Sigmoid colon (tissue), 4 donors: ENCODE measurements around the gene CCDC71L.

Experiments used
- POLR2A ChIP-seq, 2 donors: fragments of 450-650 bp; IDR thresholded peaks; one replicate each; pipeline ENCODE4 v1.6.1; 2016; ENCODE audit warnings: antibody characterized with exemption in 2 of 2, mild to moderate bottlenecking in 2 of 2, moderate library complexity in 2 of 2
- POLR2AphosphoS5 ChIP-seq, 4 donors: sonication (generic); formaldehyde crosslinking; IDR thresholded peaks; one replicate each; pipeline ENCODE4 v1.6.1; 2017; ENCODE audit warnings: antibody characterized with exemption in 4 of 4
- TF ChIP-seq, protein P1 (sequence below), 4 experiments: fragments of 450-650 bp in 3 of 4; fragments of 200-600 bp in 1 of 4; IDR thresholded peaks; one replicate each; pipeline ENCODE4 v1.5.1; 2016 to 2019; ENCODE audit warnings: antibody characterized with exemption in 4 of 4, mild to moderate bottlenecking in 3 of 4, moderate library complexity in 2 of 4

DNA sequence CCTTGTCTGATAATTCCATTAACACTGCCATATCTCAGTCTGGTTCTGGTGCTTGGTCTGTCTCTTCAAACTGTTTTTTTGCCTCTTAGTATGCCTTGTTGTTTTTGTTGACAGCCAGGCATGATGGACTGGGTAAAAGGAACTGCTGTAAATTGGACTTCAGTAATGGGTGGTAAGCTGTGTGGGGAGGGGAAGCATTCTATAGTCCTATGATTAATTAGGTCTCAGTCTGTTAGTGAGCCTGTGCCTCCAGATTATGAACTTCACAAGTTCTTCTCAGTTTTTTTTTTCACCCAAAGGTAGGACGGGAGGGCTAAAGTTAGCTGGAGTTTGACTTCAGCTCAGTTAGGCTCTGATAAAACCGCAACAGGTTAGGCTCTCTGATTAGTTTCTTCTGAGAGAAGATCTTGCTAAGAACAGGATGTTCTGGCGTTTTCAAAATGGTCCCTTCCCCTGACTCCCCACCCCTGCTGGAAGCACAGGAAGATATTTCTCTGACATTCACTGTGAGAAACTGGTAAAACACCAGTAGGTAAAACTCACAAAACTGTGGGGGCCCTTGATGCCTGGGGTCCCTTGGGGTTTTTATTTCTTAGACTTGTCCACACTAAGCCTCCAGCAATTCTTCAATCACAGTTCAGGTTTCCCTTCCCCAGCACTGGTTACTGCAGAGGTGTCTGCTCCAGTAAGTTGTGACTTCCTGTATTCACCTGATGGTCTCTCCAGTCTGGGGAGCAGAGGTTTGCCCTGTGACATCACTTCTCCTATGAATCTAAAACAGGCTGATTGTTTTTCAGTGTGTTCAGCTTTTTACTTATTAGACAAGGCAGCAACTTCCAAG, 43.3 kb upstream of the CCDC71L start:
- TF ChIP-seq, protein P1, sequence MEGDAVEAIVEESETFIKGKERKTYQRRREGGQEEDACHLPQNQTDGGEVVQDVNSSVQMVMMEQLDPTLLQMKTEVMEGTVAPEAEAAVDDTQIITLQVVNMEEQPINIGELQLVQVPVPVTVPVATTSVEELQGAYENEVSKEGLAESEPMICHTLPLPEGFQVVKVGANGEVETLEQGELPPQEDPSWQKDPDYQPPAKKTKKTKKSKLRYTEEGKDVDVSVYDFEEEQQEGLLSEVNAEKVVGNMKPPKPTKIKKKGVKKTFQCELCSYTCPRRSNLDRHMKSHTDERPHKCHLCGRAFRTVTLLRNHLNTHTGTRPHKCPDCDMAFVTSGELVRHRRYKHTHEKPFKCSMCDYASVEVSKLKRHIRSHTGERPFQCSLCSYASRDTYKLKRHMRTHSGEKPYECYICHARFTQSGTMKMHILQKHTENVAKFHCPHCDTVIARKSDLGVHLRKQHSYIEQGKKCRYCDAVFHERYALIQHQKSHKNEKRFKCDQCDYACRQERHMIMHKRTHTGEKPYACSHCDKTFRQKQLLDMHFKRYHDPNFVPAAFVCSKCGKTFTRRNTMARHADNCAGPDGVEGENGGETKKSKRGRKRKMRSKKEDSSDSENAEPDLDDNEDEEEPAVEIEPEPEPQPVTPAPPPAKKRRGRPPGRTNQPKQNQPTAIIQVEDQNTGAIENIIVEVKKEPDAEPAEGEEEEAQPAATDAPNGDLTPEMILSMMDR (IDR thresholded peaks at IDR 0.05) = no peak
- TF ChIP-seq POLR2AphosphoS5 (IDR thresholded peaks at IDR 0.05) (no peak), POLR2A (IDR thresholded peaks at IDR 0.05) (no peak)
